HCT116 (cell line): ENCODE results near the gene CLRN3.

Experiments
- ELF1 ChIP-seq: IDR thresholded peaks from 2 replicates; pipeline ENCODE4 v1.6.1; 2012; ENCODE audit warnings: low read depth, borderline replicate concordance
- EZH2 ChIP-seq: fragments of 200-600 bp; sonication (generic); IDR thresholded peaks from 2 replicates; pipeline ENCODE4 v1.6.1; 2017; ENCODE audit warnings: antibody characterized with exemption, mixed run types
- POLR2AphosphoS5 ChIP-seq: IDR thresholded peaks from 2 replicates; pipeline ENCODE4 v1.6.1; 2011; ENCODE audit warnings: mild to moderate bottlenecking, low read depth, low read length, moderate library complexity
- TF ChIP-seq, protein P1 (sequence below), 3 experiments: fragments of 200-600 bp in 1 of 3; sonication (generic) in 1 of 3; IDR thresholded peaks in 2 of 3; conservative IDR thresholded peaks in 1 of 3; 2 replicates each; pipeline ENCODE4 v1.5.1; 2012 to 2017; ENCODE audit warnings: low read depth in 2 of 3, low read length in 2 of 3, antibody characterized with exemption in 1 of 3, borderline replicate concordance in 1 of 3, control low read depth in 1 of 3, mild to moderate bottlenecking in 1 of 3, mixed read lengths in 1 of 3, mixed run types in 1 of 3, moderate library complexity in 1 of 3; ENCODE audit not compliant: insufficient read depth in 1 of 3

DNA sequence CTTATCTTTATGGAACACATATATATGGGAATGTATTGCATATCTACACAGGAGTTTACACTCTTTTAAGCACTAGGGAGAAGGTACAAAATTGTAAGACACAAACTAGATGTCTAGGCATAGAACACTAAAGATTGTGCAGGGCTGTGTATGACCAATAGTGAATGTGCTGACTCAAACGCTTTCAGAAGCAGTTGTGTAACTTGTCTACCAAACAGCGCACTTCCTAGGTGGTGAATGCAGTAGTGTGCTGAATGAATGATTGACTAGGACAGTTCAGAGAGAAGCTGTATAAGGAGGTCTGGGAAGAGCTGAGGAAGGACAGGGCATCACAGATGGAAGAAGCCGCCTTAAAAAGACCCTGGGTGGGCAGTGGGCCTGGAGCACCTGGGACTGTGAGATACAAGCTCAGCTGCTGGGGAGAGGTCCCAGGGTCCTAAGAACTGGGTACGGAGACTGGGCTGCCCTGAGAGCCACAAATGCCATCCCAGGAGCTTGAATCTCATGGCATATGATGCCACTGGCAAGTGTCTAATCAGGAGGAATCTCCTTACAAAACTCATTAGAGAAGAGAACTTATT lies 14.2 kb downstream of the CLRN3 start:
- TF ChIP-seq, protein P1, sequence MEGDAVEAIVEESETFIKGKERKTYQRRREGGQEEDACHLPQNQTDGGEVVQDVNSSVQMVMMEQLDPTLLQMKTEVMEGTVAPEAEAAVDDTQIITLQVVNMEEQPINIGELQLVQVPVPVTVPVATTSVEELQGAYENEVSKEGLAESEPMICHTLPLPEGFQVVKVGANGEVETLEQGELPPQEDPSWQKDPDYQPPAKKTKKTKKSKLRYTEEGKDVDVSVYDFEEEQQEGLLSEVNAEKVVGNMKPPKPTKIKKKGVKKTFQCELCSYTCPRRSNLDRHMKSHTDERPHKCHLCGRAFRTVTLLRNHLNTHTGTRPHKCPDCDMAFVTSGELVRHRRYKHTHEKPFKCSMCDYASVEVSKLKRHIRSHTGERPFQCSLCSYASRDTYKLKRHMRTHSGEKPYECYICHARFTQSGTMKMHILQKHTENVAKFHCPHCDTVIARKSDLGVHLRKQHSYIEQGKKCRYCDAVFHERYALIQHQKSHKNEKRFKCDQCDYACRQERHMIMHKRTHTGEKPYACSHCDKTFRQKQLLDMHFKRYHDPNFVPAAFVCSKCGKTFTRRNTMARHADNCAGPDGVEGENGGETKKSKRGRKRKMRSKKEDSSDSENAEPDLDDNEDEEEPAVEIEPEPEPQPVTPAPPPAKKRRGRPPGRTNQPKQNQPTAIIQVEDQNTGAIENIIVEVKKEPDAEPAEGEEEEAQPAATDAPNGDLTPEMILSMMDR (IDR thresholded peaks at IDR 0.05 in 2 of 3, conservative IDR thresholded peaks at IDR 0.05 in 1 of 3; ENCODE audit: borderline replicate concordance in 1 of 3, insufficient read depth in 1 of 3, low read depth in 2 of 3, low read length in 2 of 3): no peak
- TF ChIP-seq POLR2AphosphoS5 (no peak), ELF1 (no peak), EZH2 (no peak)
